Keratinocyte (primary cell): ENCODE data around the gene NAB1. TPM values are rescaled to one million over a fixed set of nuclear protein-coding genes. Genes with fewer than 3 reads are reported as not detected.

ENCODE experiments used
- DNase-seq: peaks from one replicate; pipeline ENCODE4 v3.0.0-alpha.2; 2011; ENCODE audit warnings: low read depth, missing footprints, low spot score
- FAIRE-seq: peaks from 2 replicates; lab custom pipeline; 2011; peaks lifted over from hg19 to GRCh38; lab: Jason Lieb, UNC
- H2AFZ ChIP-seq: 2 replicates; pipeline ENCODE4 v1.6.0; 2012; ENCODE audit warnings: low read length, control low read depth, inconsistent platforms; ENCODE audit not compliant: control insufficient read depth
- H3K27ac ChIP-seq: 2 replicates; pipeline ENCODE4 v1.5.1; 2011; ENCODE audit warnings: low read length; ENCODE audit not compliant: control insufficient read depth, insufficient read depth
- H3K27me3 ChIP-seq: 3 replicates; pipeline ENCODE4 v1.6.0; 2011; ENCODE audit warnings: low read length; ENCODE audit not compliant: control insufficient read depth, insufficient read depth; ENCODE audit errors: extremely low read depth
- H3K36me3 ChIP-seq, 2 experiments: 2 replicates in 1 of 2; 3 replicates in 1 of 2; pipeline ENCODE4 v1.5.1; 2011; ENCODE audit warnings: low read length in 2 of 2, mild to moderate bottlenecking in 1 of 2; ENCODE audit not compliant: control insufficient read depth in 2 of 2, insufficient read depth in 2 of 2; ENCODE audit errors: extremely low read depth in 1 of 2
- H3K4me1 ChIP-seq: 3 replicates; pipeline ENCODE4 v1.5.1; 2011; ENCODE audit warnings: low read length; ENCODE audit not compliant: control insufficient read depth, insufficient read depth; ENCODE audit errors: extremely low read depth
- H3K4me2 ChIP-seq: 3 replicates; pipeline ENCODE4 v1.6.0; 2011; ENCODE audit warnings: low read depth, low read length; ENCODE audit not compliant: control insufficient read depth, insufficient read depth; ENCODE audit errors: extremely low read depth
- H3K4me3 ChIP-seq, 3 experiments: fragments of 200-600 bp in 1 of 3; sonication (generic) in 1 of 3; 2 replicates in 2 of 3; 3 replicates in 1 of 3; pipeline ENCODE4 v1.5.1; 2011 to 2016; ENCODE audit warnings: low read length in 3 of 3, mild to moderate bottlenecking in 3 of 3, control low read depth in 2 of 3, inconsistent platforms in 1 of 3, low read depth in 1 of 3, mixed read lengths in 1 of 3, mixed run types in 1 of 3, moderate library complexity in 1 of 3; ENCODE audit not compliant: control insufficient read depth in 2 of 3, insufficient read depth in 2 of 3; ENCODE audit errors: extremely low read depth in 1 of 3
- H3K79me2 ChIP-seq: 2 replicates; pipeline ENCODE4 v1.6.0; 2012; ENCODE audit warnings: low read length; ENCODE audit not compliant: control insufficient read depth, insufficient read depth
- H3K9ac ChIP-seq: 3 replicates; pipeline ENCODE4 v1.6.0; 2011; ENCODE audit warnings: low read length; ENCODE audit not compliant: control insufficient read depth, insufficient read depth; ENCODE audit errors: extremely low read depth
- H3K9me1 ChIP-seq: 3 replicates; pipeline ENCODE4 v1.6.0; 2011; ENCODE audit warnings: low read length; ENCODE audit not compliant: control insufficient read depth, insufficient read depth; ENCODE audit errors: extremely low read depth
- H3K9me3 ChIP-seq: 2 replicates; pipeline ENCODE4 v1.5.1; 2012; ENCODE audit warnings: low read depth, low read length; ENCODE audit not compliant: control insufficient read depth
- H4K20me1 ChIP-seq: 3 replicates; pipeline ENCODE4 v1.6.0; 2011; ENCODE audit warnings: low read length; ENCODE audit not compliant: control insufficient read depth, insufficient read depth; ENCODE audit errors: extremely low read depth
- CTCF ChIP-seq, 3 experiments: IDR thresholded peaks in 1 of 3; conservative IDR thresholded peaks in 1 of 3; optimal IDR thresholded peaks in 1 of 3; 2 replicates in 2 of 3; 3 replicates in 1 of 3; pipeline versions ENCODE3 to v1.5.1; 2011; ENCODE audit warnings: low read length in 3 of 3, mild to moderate bottlenecking in 3 of 3, moderate library complexity in 2 of 3, control low read depth in 1 of 3, inconsistent platforms in 1 of 3; ENCODE audit not compliant: insufficient read depth in 2 of 3; ENCODE audit errors: extremely low read depth in 1 of 3
- EZH2 ChIP-seq: IDR thresholded peaks from one replicate; pipeline ENCODE4 v1.6.1; 2012; ENCODE audit warnings: inconsistent platforms, mild to moderate bottlenecking, low read length, moderate library complexity
- dilution Hi-C: fragments of 300-500 bp; cut with MboI; formaldehyde crosslinking; loops from one replicate; pipeline ENCODE4 v1.7.0; 2020; ENCODE audit warnings: low sequenced_read_pairs; ENCODE audit not compliant: extremely low pct_ligation_motif_present
- polyA plus RNA-seq, 5 experiments: library from polyadenylated mRNA; depleted of rRNA in 3 of 5; stranded (reverse) in 3 of 5; stranded (forward) in 1 of 5; unstranded in 1 of 5; fragments of >200 nt; gene quantifications; 1 replicate in 1 of 5; 2 replicates in 3 of 5; 3 replicates in 1 of 5; pipeline versions ENCODE4 v1.2.1 to v1.2.3, GENCODE V29; 2011 to 2012; ENCODE audit warnings: missing spikeins in 2 of 5, low read depth in 1 of 5, low replicate concordance in 1 of 5

The NAB1 gene
- polyA plus RNA-seq, 1 donor (not counting 4 experiments of a cell fraction or from before 2014, with no cell fraction given) = 24.3 TPM

- Histone ChIP-seq H3K9me3 (no peaks in the 10 kb centered on the region), H3K4me1 (peaks cover 43% of the 10 kb centered on the region), H3K27me3 (no peaks in the 10 kb centered on the region), H2AFZ (no peak overlapping the region), H3K9ac (no peak overlapping the region), H3K27ac (no peak overlapping the region), H3K36me3 (no peaks in the 10 kb centered on the region), H3K9me1 (no peaks in the 10 kb centered on the region), H3K4me3 (no peak overlapping the region), H3K79me2 (no peaks in the 10 kb centered on the region), H3K4me2 (no peak overlapping the region), H4K20me1 (no peaks in the 10 kb centered on the region)
- no peak for TF ChIP-seq CTCF (optimal IDR thresholded peaks at IDR 0.05 in 1 of 3, IDR thresholded peaks at IDR 0.05 in 1 of 3, conservative IDR thresholded peaks at IDR 0.05 in 1 of 3; ENCODE audit: extremely low read depth in 1 of 3, insufficient read depth in 2 of 3, low read length in 3 of 3)
- TF ChIP-seq EZH2 = no peak
- no peak for DNase-seq
- dilution Hi-C loops = no loop called here
- FAIRE-seq = no peak
Measured at GRCh38 chr2:190720691-190721090, 71.8 kb downstream of the NAB1 start.

- Histone ChIP-seq H2AFZ (no peak overlapping the region), H3K79me2 (no peaks in the 10 kb centered on the region), H3K27ac (peak overlapping the region; percentile 42), H3K4me3 (peak overlapping the region in 2 of 3 experiments; percentile 15 to 33), H3K4me2 (peak overlapping the region; percentile 63), H3K36me3 (no peaks in the 10 kb centered on the region), H4K20me1 (no peaks in the 10 kb centered on the region), H3K4me1 (peaks cover 39% of the 10 kb centered on the region), H3K9me1 (no peaks in the 10 kb centered on the region), H3K9ac (no peak overlapping the region), H3K27me3 (no peaks in the 10 kb centered on the region), H3K9me3 (no peaks in the 10 kb centered on the region)
- TF ChIP-seq CTCF (optimal IDR thresholded peaks at IDR 0.05 in 1 of 3, IDR thresholded peaks at IDR 0.05 in 1 of 3, conservative IDR thresholded peaks at IDR 0.05 in 1 of 3; ENCODE audit: extremely low read depth in 1 of 3, insufficient read depth in 2 of 3, low read length in 3 of 3) (no peak), EZH2 (no peak)
- dilution Hi-C loops = no loop called here
- FAIRE-seq (peak; percentile 72), DNase-seq (peak; percentile 26)
Measured at GRCh38 chr2:190722061-190722759, 73.3 kb downstream of the NAB1 start.
